MM.1S (cell line): ENCODE measurements around the gene CDKN2D.

Experiments
- CTCF ChIP-seq: fragments of 300-600 bp; sonication (generic); IDR thresholded peaks from 2 replicates; pipeline ENCODE4 v1.5.1; 2016; ENCODE audit warnings: antibody characterized with exemption, low read length, mixed read lengths
- EZH2 ChIP-seq: fragments of 300-600 bp; sonication (generic); optimal IDR thresholded peaks from 2 replicates; pipeline ENCODE3; 2017; ENCODE audit warnings: low read depth, mild to moderate bottlenecking, antibody characterized with exemption, low read length, mixed read lengths

GRCh38 chr19:10551698-10552301, 17.0 kb downstream of the CDKN2D start:
- peak; percentile 20 for TF ChIP-seq CTCF
- no peak for TF ChIP-seq EZH2
